D721Med (cell line): Measurements from ENCODE around the gene SMOC2.

Experiments used
- DNase-seq: peaks from one replicate; pipeline ENCODE4 v3.0.0; 2011; ENCODE audit warnings: low spot score; ENCODE audit not compliant: insufficient read length
- FAIRE-seq: peaks from 2 replicates; lab custom pipeline; 2011; peaks lifted over from hg19 to GRCh38; lab: Jason Lieb, UNC
- CTCF ChIP-seq: IDR thresholded peaks from 2 replicates; pipeline ENCODE4 v1.5.1; 2012; ENCODE audit warnings: mild to moderate bottlenecking, control low read depth; ENCODE audit not compliant: insufficient read depth; ENCODE audit errors: missing control alignments

SMOC2 gene

GRCh38 chr6:168433898-168434297 is 7.1 kb upstream of the SMOC2 start:
- no peak for FAIRE-seq
- no peak for TF ChIP-seq CTCF

GRCh38 chr6:168434505-168434904 is 6.5 kb upstream of the SMOC2 start:
- no peak for FAIRE-seq
- TF ChIP-seq CTCF, result no peak
- DNase-seq, result no peak

More at GRCh38 chr6:168433898-168434297, 7.1 kb upstream of the SMOC2 start:
- no peak for DNase-seq

GRCh38 chr6:168437751-168438150 is 3.2 kb upstream of the SMOC2 start:
- no peak for TF ChIP-seq CTCF
- no peak for FAIRE-seq
- no peak for DNase-seq

GRCh38 chr6:168438783-168439520 is 2.0 kb upstream of the SMOC2 start:
- no peak for TF ChIP-seq CTCF
- DNase-seq (no peak), FAIRE-seq (no peak)

GRCh38 chr6:168439794-168440450 is 1.1 kb upstream of the SMOC2 start:
- FAIRE-seq (no peak), DNase-seq (no peak)
- no peak for TF ChIP-seq CTCF

- FAIRE-seq (no peak), DNase-seq (no peak)
- no peak for TF ChIP-seq CTCF
Observed at GRCh38 chr6:168441434-168442391, 729 bp downstream of the SMOC2 start.
